Right lobe of liver (tissue), 6 donors: ENCODE measurements around the gene PSMB8. TPM values are rescaled to one million over a fixed set of nuclear protein-coding genes. Genes with fewer than 3 reads are reported as not detected.
A peak's percentile ranks its signal among the peaks of the same experiment; 100 is the strongest.

ENCODE experiments used
- ATAC-seq, 4 donors: fragments of 200-7000 bp; cut with Tn5 transposase; one replicate each; pipeline ENCODE4 v1.9.1; 2020; ENCODE audit warnings: mild to moderate bottlenecking in 4 of 4, moderate library complexity in 4 of 4
- DNase-seq, 3 donors: peaks; one replicate each; pipeline ENCODE4 v3.0.0-alpha.2; 2020
- H3K27ac ChIP-seq, 3 donors: fragments of 200-600 bp; one replicate each; pipeline ENCODE4 v1.8.0; 2022
- H3K27me3 ChIP-seq, 2 donors: fragments of 200-600 bp; one replicate each; pipeline ENCODE4 v1.8.0; 2022
- H3K36me3 ChIP-seq, 4 donors: fragments of 200-600 bp; sonication (generic) in 1 of 4; one replicate each; pipeline versions ENCODE4 v1.5.1 to v1.8.0; 2017 to 2022; ENCODE audit warnings: control low read depth in 1 of 4
- H3K4me1 ChIP-seq, 4 donors: fragments of 200-600 bp; sonication (generic) in 1 of 4; one replicate each; pipeline versions ENCODE4 v1.5.1 to v1.8.0; 2017 to 2022; ENCODE audit warnings: control low read depth in 1 of 4
- H3K4me3 ChIP-seq, 3 donors: fragments of 200-600 bp; one replicate each; pipeline ENCODE4 v1.8.0; 2022
- H3K9me3 ChIP-seq, 4 donors: fragments of 200-600 bp; sonication (generic) in 1 of 4; one replicate each; pipeline versions ENCODE4 v1.5.1 to v1.8.0; 2017 to 2022; ENCODE audit warnings: control low read depth in 1 of 4
- CTCF ChIP-seq, 4 donors: fragments of 200-600 bp in 3 of 4; fragments of 450-650 bp in 1 of 4; IDR thresholded peaks; one replicate each; pipeline versions ENCODE4 v1.5.1 to v1.8.0; 2016 to 2022; ENCODE audit warnings: antibody characterized with exemption in 4 of 4, mild to moderate bottlenecking in 2 of 4
- POLR2A ChIP-seq: fragments of 450-650 bp; IDR thresholded peaks from one replicate; pipeline ENCODE4 v1.6.1; 2017; ENCODE audit warnings: antibody characterized with exemption, mild to moderate bottlenecking
- WGBS: methylation state at CpG from one replicate; pipeline ENCODE4 v1.1.6; 2018; ENCODE audit warnings: low coverage, low lambda C conversion rate; ENCODE audit not compliant: insufficient coverage; ENCODE audit errors: missing lambda C conversion rate; 5-methylcytosine and 5-hydroxymethylcytosine counted together
- intact Hi-C, 2 donors: fragments of 100-400 bp; cut with DNase I; formaldehyde crosslinking; loops; one replicate each; pipeline versions ENCODE4 v1.11.2 to v1.14.1; 2022
- total RNA-seq, 6 experiments: library from RNA; depleted of rRNA in 2 of 6; stranded (reverse); fragments of >200 nt in 2 of 6; fragmentation: NEBNext Ultra II Directional in 3 of 6; extraction: Animal tissue kit (Norgen Biotek cat#: 25700) in 3 of 6; gene quantifications; one replicate each; pipeline versions ENCODE4 v1.1.0 to v1.2.4, GENCODE V29; 2016 to 2023
- donor health status: DM: no; HTN: yes; CAD: no.
- donor health status: DM: no; HTN: no; CAD: no.
- donor health status: DM: no; HTN: no; CAD: no.
- donor health status: DM: no; HTN: yes; CAD: no.
- donor health status: DM: no; HTN: yes; CAD: no.

The PSMB8 gene
- total RNA-seq, 6 experiments from 2014 or later = 34.7 to 66.3 (median 40.5) TPM

- intact Hi-C loops = no loop called here
- TF ChIP-seq POLR2A = no peak
- TF ChIP-seq CTCF (IDR thresholded peaks at IDR 0.05) = no peak
- Histone ChIP-seq H3K27ac (no peak overlapping the region), H3K4me3 (no peak overlapping the region), H3K36me3 (peaks cover 10 to 52% (median 21%) of the 10 kb centered on the region in 4 donors), H3K4me1 (peaks cover 0 to 16% (median 5%) of the 10 kb centered on the region in 4 donors), H3K9me3 (no peaks in the 10 kb centered on the region), H3K27me3 (no peaks in the 10 kb centered on the region)
- ATAC-seq (no peak), DNase-seq (no peak)
- WGBS = 71% methylated on average over 6 of the region's 6 CpGs
Measured at GRCh38 chr6:32849126-32849525, 5.3 kb upstream of the PSMB8 start.

- TF ChIP-seq POLR2A = no peak
- no peak for TF ChIP-seq CTCF (IDR thresholded peaks at IDR 0.05)
- H3K36me3 ChIP-seq = peaks cover 10 to 52% (median 21%) of the 10 kb centered on the region in 4 donors
- no peak for ATAC-seq
- no peak overlapping the region for H3K27ac ChIP-seq
- H3K4me1 ChIP-seq = peaks cover 0 to 22% (median 6%) of the 10 kb centered on the region in 4 donors
- DNase-seq = no peak
- H3K27me3 ChIP-seq = no peaks in the 10 kb centered on the region
- WGBS = no CpG with 5 or more reads among the region's 8 CpGs
- H3K9me3 ChIP-seq = no peaks in the 10 kb centered on the region
- intact Hi-C loops = no loop called here
- H3K4me3 ChIP-seq = no peak overlapping the region
Measured at GRCh38 chr6:32847795-32848194, 3.9 kb upstream of the PSMB8 start.

GRCh38 chr6:32847004-32847403 lies 3.2 kb upstream of the PSMB8 start:
- Histone ChIP-seq H3K27me3 (no peaks in the 10 kb centered on the region), H3K4me1 (peaks cover 0 to 22% (median 7%) of the 10 kb centered on the region in 4 donors), H3K36me3 (peaks cover 10 to 56% (median 21%) of the 10 kb centered on the region in 4 donors), H3K9me3 (no peaks in the 10 kb centered on the region), H3K4me3 (no peak overlapping the region), H3K27ac (no peak overlapping the region)
- ATAC-seq (no peak), DNase-seq (no peak)
- intact Hi-C loops = no loop called here
- no peak for TF ChIP-seq POLR2A
- WGBS = 58% methylated on average over 9 of the region's 10 CpGs

GRCh38 chr6:32845384-32845884 lies 1.6 kb upstream of the PSMB8 start:
- no peaks in the 10 kb centered on the region for H3K27me3 ChIP-seq
- peak overlapping the region; percentile 79 to 96 (median 92) for H3K4me3 ChIP-seq
- intact Hi-C loops = no loop called here
- no peak for TF ChIP-seq POLR2A
- no peak for TF ChIP-seq CTCF (IDR thresholded peaks at IDR 0.05)
- 48% methylated on average over 4 of the region's 10 CpGs for WGBS
- no peaks in the 10 kb centered on the region for H3K9me3 ChIP-seq
- H3K4me1 ChIP-seq = peaks cover 0 to 33% (median 10%) of the 10 kb centered on the region in 4 donors
- peak in 1 of 3 donors; percentile 38 for DNase-seq
- ATAC-seq = no peak
- peaks cover 10 to 48% (median 20%) of the 10 kb centered on the region in 4 donors for H3K36me3 ChIP-seq
- peak overlapping the region; percentile 94 to 98 (median 96) for H3K27ac ChIP-seq

GRCh38 chr6:32844839-32845383 lies 1.1 kb upstream of the PSMB8 start:
- Histone ChIP-seq H3K4me1 (peaks cover 0 to 34% (median 10%) of the 10 kb centered on the region in 4 donors), H3K27ac (peak overlapping the region; percentile 94 to 98 (median 96))

More at GRCh38 chr6:32844839-32845383, 1.1 kb upstream of the PSMB8 start:
- Histone ChIP-seq H3K36me3 (peaks cover 6 to 43% (median 15%) of the 10 kb centered on the region in 4 donors), H3K27me3 (no peaks in the 10 kb centered on the region), H3K4me3 (peak overlapping the region; percentile 79 to 96 (median 92)), H3K9me3 (no peaks in the 10 kb centered on the region)
- intact Hi-C loops = no loop called here
- TF ChIP-seq POLR2A (no peak), CTCF (IDR thresholded peaks at IDR 0.05) (no peak)
- no peak for DNase-seq
- 13% methylated on average over 14 of the region's 19 CpGs for WGBS
- no peak for ATAC-seq
